Stimulated activated CD4-positive, alpha-beta T cell treated with anti-CD3 and anti-CD28 coated beads, Interleukin-4, amount 100 ng/mL, for 1 hour (primary cell): ENCODE results near the gene NF1.
"Not testable (repeated sequence)": the region's sequence is repeated elsewhere in the genome, so short reads cannot be mapped to it uniquely, and the experiment has no call there.

ENCODE experiments used
- DNase-seq: peaks from one replicate; pipeline ENCODE4 v3.0.0-alpha.2; 2020

Gene NF1

GRCh38 chr17:31269036-31269577, 174.3 kb downstream of the NF1 start:
- no peak for DNase-seq

GRCh38 chr17:31269578-31269983, 174.8 kb downstream of the NF1 start:
- DNase-seq = no peak

- DNase-seq = no peak
Observed at GRCh38 chr17:31272236-31272635, 177.5 kb downstream of the NF1 start.

- no peak for DNase-seq
Observed at GRCh38 chr17:31272803-31273202, 178.0 kb downstream of the NF1 start.

- DNase-seq = no peak
Observed at GRCh38 chr17:31273516-31273915, 178.7 kb downstream of the NF1 start.

GRCh38 chr17:31274252-31274651, 179.5 kb downstream of the NF1 start:
- DNase-seq = no peak

GRCh38 chr17:31275116-31275515, 180.3 kb downstream of the NF1 start:
- DNase-seq = no peak

GRCh38 chr17:31279401-31279800, 184.6 kb downstream of the NF1 start:
- DNase-seq = no peak

GRCh38 chr17:31281061-31281460, 186.3 kb downstream of the NF1 start:
- no peak for DNase-seq

GRCh38 chr17:31283841-31284240, 189.1 kb downstream of the NF1 start:
- no peak for DNase-seq

- no peak for DNase-seq
Observed at GRCh38 chr17:31286587-31286986, 191.8 kb downstream of the NF1 start.

GRCh38 chr17:31287932-31288331, 193.2 kb downstream of the NF1 start:
- DNase-seq = not testable (repeated sequence)

GRCh38 chr17:31289790-31290189, 195.0 kb downstream of the NF1 start:
- no peak for DNase-seq

GRCh38 chr17:31291820-31292219, 197.0 kb downstream of the NF1 start:
- DNase-seq = no peak

GRCh38 chr17:31293581-31293980, 198.8 kb downstream of the NF1 start:
- DNase-seq = no peak

- DNase-seq = no peak
Observed at GRCh38 chr17:31294231-31294630, 199.5 kb downstream of the NF1 start.

- no peak for DNase-seq
Observed at GRCh38 chr17:31294820-31295488, 200.2 kb downstream of the NF1 start.

GRCh38 chr17:31295489-31295871, 200.7 kb downstream of the NF1 start:
- no peak for DNase-seq

GRCh38 chr17:31296142-31296541, 201.4 kb downstream of the NF1 start:
- no peak for DNase-seq

GRCh38 chr17:31297090-31297489, 202.3 kb downstream of the NF1 start, which contains the start of gene OMG:
TSS of gene OMG (minus strand) at chr17:31297239. CDS start at chr17:31296331, 908 bp downstream.
- no peak for DNase-seq

- no peak for DNase-seq
Observed at GRCh38 chr17:31299624-31300023, 204.8 kb downstream of the NF1 start.

- no peak for DNase-seq
Observed at GRCh38 chr17:31307640-31308039, 212.9 kb downstream of the NF1 start.

- no peak for DNase-seq
Observed at GRCh38 chr17:31308372-31309334, 213.9 kb downstream of the NF1 start.

- DNase-seq = no peak
Observed at GRCh38 chr17:31309556-31309955, 214.8 kb downstream of the NF1 start.
